Measurements from ENCODE around the gene SLC9B1. TPM values are rescaled to one million over a fixed set of nuclear protein-coding genes. Genes with fewer than 3 reads are reported as not detected.

SLC9B1 gene
- total and polyA plus RNA-seq, 2 of the 8 experiments (the other 6 are each of a cell fraction or from before 2014, with no cell fraction given) = 0.08 to 0.19 TPM

DNA sequence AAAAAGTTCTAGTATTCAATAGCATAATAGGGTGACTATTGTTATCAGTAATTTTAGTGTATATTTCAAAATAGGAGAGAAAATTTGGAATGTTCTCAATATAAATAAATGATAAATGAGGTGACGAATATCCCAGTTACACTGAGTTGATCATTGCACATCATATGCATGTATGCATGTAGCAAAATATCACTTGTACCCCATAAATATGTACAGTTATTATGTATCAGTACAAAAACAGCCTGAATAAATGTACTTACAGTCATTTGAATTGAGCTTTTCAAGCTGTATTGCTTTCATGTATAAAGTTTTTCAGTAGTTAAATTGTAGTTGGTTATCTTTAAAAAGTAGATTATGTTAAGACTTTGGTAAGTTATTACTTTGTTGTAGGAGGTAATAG, 138.2 kb downstream of the SLC9B1 start:
- H2BK15ac ChIP-seq (ENCODE audit: low read length) = no peak overlapping the region
- peaks cover 0 to 35% of the 10 kb centered on the region in 2 experiments; a peak in 2 of 4 replicates for H3K79me2 ChIP-seq (ENCODE audit: control insufficient read depth in 1 of 2, insufficient read depth in 2 of 2, low read length in 2 of 2)
- no peak overlapping the region for H4K5ac ChIP-seq (ENCODE audit: insufficient read length, low read depth, low read length)
- H3K27ac ChIP-seq (ENCODE audit: low read depth, low read length) = no peak overlapping the region
- H3K14ac ChIP-seq (ENCODE audit: insufficient read length) = no peak overlapping the region
- no peak overlapping the region for H3K18ac ChIP-seq (ENCODE audit: extremely low read depth, low read length)
- H2BK5ac ChIP-seq (ENCODE audit: low read depth, low read length) = no peak overlapping the region
- no peak overlapping the region for H2BK12ac ChIP-seq (ENCODE audit: low read depth, low read length)
- H3K56ac ChIP-seq (replicated peaks; ENCODE audit: insufficient read length, low read depth, low read length) = no peak overlapping the region
- no peak overlapping the region for H2BK20ac ChIP-seq (ENCODE audit: low read length)
- ChIA-PET POLR2A (ENCODE audit: partially characterized antibody) (interaction anchor here (2.0 to 3.8 kb wide), 2 partner anchors 12 to 54 kb away, joined by 9 to 21 read pairs; partner anchors contain the start of genes CISD2 and UBE2D3), CTCF (ENCODE audit: partially characterized antibody) (interaction anchor here (1.1 kb wide), 1 partner anchor 12 kb away, joined by 5 read pairs; the partner anchor contains the start of gene CISD2)
- H3K4me1 ChIP-seq (replicated peaks in 1 of 4; ENCODE audit: control insufficient read depth in 3 of 4, insufficient read depth in 4 of 4, low read length in 3 of 4) = peaks cover 0 to 8% (median 2%) of the 10 kb centered on the region in 4 experiments; a peak in 2 of 7 replicates
- H3K4me3 ChIP-seq (ENCODE audit: extremely low read depth in 1 of 4, insufficient read depth in 2 of 4, low read depth in 3 of 4, low read length in 4 of 4) = no peak overlapping the region
- no peak for FAIRE-seq
- H4K91ac ChIP-seq (replicated peaks; ENCODE audit: insufficient read length, low read length) = no peak overlapping the region
- H3K4ac ChIP-seq (replicated peaks; ENCODE audit: insufficient read length, low read depth, low read length) = no peak overlapping the region
- no peaks in the 10 kb centered on the region; the same call in 1 of the 2 replicates for H3K79me1 ChIP-seq (ENCODE audit: low read depth, low read length)
- H3K23me2 ChIP-seq (ENCODE audit: low read depth, low read length) = no peaks in the 10 kb centered on the region
- H3K9ac ChIP-seq (replicated peaks in 1 of 4; ENCODE audit: extremely low read depth in 1 of 4, low read depth in 3 of 4, low read length in 3 of 4) = no peak overlapping the region
- DNase-seq (ENCODE audit: low read depth in 1 of 2, low spot score in 2 of 2) = no peak
- WGBS, 2 experiments (ENCODE audit: extremely low coverage in 1 of 2, insufficient coverage in 1 of 2, insufficient read length in 1 of 2, insufficient replicate concordance in 2 of 2, low coverage in 1 of 2, low lambda C conversion rate in 2 of 2, missing lambda C conversion rate in 1 of 2) = 94% methylated on average over 1 of the region's 1 CpG; no CpG with 5 or more reads in 1 of the 2 experiments
- H3K4me2 ChIP-seq (ENCODE audit: insufficient read depth in 1 of 2, low read depth in 2 of 2, low read length in 2 of 2) = no peak overlapping the region
- no peak overlapping the region for H2AFZ ChIP-seq (ENCODE audit: low read length)
- no peak overlapping the region for H3K23ac ChIP-seq (ENCODE audit: insufficient read length)
- H2BK120ac ChIP-seq (replicated peaks; ENCODE audit: low read depth, low read length) = no peak overlapping the region
- H4K8ac ChIP-seq (ENCODE audit: extremely low read depth, insufficient read depth, low read length) = no peak overlapping the region
- no peaks in the 10 kb centered on the region for H4K20me1 ChIP-seq (replicated peaks in 1 of 2; ENCODE audit: control insufficient read depth in 1 of 2, insufficient read depth in 2 of 2, low read length in 2 of 2)
- peaks cover 12 to 15% of the 10 kb centered on the region in 2 experiments for H3K9me3 ChIP-seq (ENCODE audit: insufficient read depth in 2 of 2, low read depth in 1 of 2, low read length in 1 of 2)
- H3K27me3 ChIP-seq (replicated peaks in 1 of 4; ENCODE audit: control insufficient read depth in 3 of 4, extremely low read depth in 1 of 4, insufficient read depth in 3 of 4, low read length in 3 of 4) = no peaks in the 10 kb centered on the region
- no peak overlapping the region for H2AK5ac ChIP-seq (ENCODE audit: low read depth, low read length)
- H3K36me3 ChIP-seq (ENCODE audit: control insufficient read depth in 2 of 4, insufficient read depth in 4 of 4, low read length in 3 of 4) = peaks cover 2 to 15% (median 9%) of the 10 kb centered on the region in 4 experiments; a peak in 5 of 8 replicates

Measured in H1 (cell line).